GM10266 (cell line): Measurements from ENCODE around the gene ELFN2.
A peak's percentile ranks its signal among the peaks of the same experiment; 100 is the strongest.

Experiments
- DNase-seq: peaks from one replicate; pipeline ENCODE4 v3.0.0; 2012; ENCODE audit errors: extremely low spot score
- CTCF ChIP-seq: IDR thresholded peaks from 2 replicates; pipeline ENCODE4 v1.5.1; 2012; ENCODE audit warnings: mild to moderate bottlenecking, low read depth; ENCODE audit not compliant: control insufficient read depth, insufficient read depth; ENCODE audit errors: missing control alignments

ELFN2 gene

GRCh38 chr22:37334859-37335805 lies 92.1 kb downstream of the ELFN2 start:
- TF ChIP-seq CTCF = no peak
- no peak for DNase-seq

- DNase-seq = no peak
- no peak for TF ChIP-seq CTCF
Observed at GRCh38 chr22:37334461-37334858, 92.8 kb downstream of the ELFN2 start.

GRCh38 chr22:37333724-37334460 lies 93.4 kb downstream of the ELFN2 start:
- TF ChIP-seq CTCF = no peak
- DNase-seq = no peak

- TF ChIP-seq CTCF = no peak
- DNase-seq = no peak
Observed at GRCh38 chr22:37331856-37332536, 95.3 kb downstream of the ELFN2 start.

- DNase-seq = no peak
- TF ChIP-seq CTCF = no peak
Observed at GRCh38 chr22:37331034-37331428, 96.2 kb downstream of the ELFN2 start.

- DNase-seq = peak; percentile 81
- no peak for TF ChIP-seq CTCF
Observed at GRCh38 chr22:37330200-37331033, 96.9 kb downstream of the ELFN2 start.
